GM12873 (cell line): ENCODE data around the gene KNDC1.

Experiments used
- CTCF ChIP-seq: IDR thresholded peaks from 2 replicates; pipeline ENCODE4 v1.5.1; 2012; ENCODE audit warnings: low read depth, mild to moderate bottlenecking, moderate library complexity, low read length, control low read depth; ENCODE audit not compliant: insufficient read depth; ENCODE audit errors: missing control alignments

KNDC1 gene

GRCh38 chr10:133203652-133204195 is 43.7 kb downstream of the KNDC1 start:
- no peak for TF ChIP-seq CTCF

GRCh38 chr10:133204226-133205015 is 44.4 kb downstream of the KNDC1 start:
- TF ChIP-seq CTCF = no peak

GRCh38 chr10:133205146-133205545 is 45.1 kb downstream of the KNDC1 start:
- no peak for TF ChIP-seq CTCF

- TF ChIP-seq CTCF = no peak
These were observed 46.5 kb downstream of the KNDC1 start for GRCh38 chr10:133206356-133207040.

GRCh38 chr10:133207041-133207600 is 47.1 kb downstream of the KNDC1 start:
- no peak for TF ChIP-seq CTCF

- TF ChIP-seq CTCF = no peak
These were observed 47.6 kb downstream of the KNDC1 start for GRCh38 chr10:133207627-133208026.

GRCh38 chr10:133208466-133208865 is 48.4 kb downstream of the KNDC1 start:
- no peak for TF ChIP-seq CTCF
